ENCODE measurements around the gene RAB3GAP2. TPM values are rescaled to one million over a fixed set of nuclear protein-coding genes. Genes with fewer than 3 reads are reported as not detected.
A peak's percentile ranks its signal among the peaks of the same experiment; 100 is the strongest.

RAB3GAP2 gene
- total RNA-seq, 4 donors from 2014 or later: 37.0 to 53.1 (median 42.9) TPM

DNA sequence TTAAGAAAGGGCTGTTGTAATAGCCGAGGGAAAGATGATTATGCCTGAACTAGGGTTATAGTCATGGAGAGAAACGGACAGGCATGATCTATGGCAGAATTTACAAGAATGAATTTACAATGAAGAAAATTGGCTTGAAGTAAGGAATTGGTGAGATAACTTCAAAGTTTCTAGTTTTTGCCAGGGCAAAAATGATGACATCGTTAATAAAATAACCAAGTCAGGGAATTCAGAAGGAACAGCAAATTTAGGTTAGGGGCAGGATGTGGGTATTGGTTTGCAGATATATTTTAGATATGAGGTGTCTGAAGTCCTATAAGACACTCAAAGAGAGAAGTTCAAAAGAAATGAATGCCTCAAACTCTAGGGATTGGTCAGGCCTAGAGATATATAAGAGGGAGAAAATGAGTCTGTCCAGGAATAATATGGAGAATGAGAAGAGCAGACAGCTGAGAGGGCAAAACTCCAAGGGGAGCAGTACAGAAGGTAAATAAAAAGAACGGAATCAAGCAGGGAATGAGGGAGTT lies 115.6 kb downstream of the RAB3GAP2 start:
- WGBS, 2 donors: 95% methylated on average over 4 of the region's 4 CpGs
- Histone ChIP-seq H3K27me3 (no peaks in the 10 kb centered on the region), H3K9me3 (no peaks in the 10 kb centered on the region), H3K4me1 (no peaks in the 10 kb centered on the region), H3K36me3 (peaks cover 20 to 26% of the 10 kb centered on the region in 2 donors), H3K4me3 (replicated peaks in 1 of 3) (no peak overlapping the region), H3K27ac (no peak overlapping the region)
- intact Hi-C loops (cut with DNase I): no loop called here
- no peak for DNase-seq
- TF ChIP-seq POLR2A (IDR thresholded peaks at IDR 0.05): no peak
- TF ChIP-seq, protein P1, sequence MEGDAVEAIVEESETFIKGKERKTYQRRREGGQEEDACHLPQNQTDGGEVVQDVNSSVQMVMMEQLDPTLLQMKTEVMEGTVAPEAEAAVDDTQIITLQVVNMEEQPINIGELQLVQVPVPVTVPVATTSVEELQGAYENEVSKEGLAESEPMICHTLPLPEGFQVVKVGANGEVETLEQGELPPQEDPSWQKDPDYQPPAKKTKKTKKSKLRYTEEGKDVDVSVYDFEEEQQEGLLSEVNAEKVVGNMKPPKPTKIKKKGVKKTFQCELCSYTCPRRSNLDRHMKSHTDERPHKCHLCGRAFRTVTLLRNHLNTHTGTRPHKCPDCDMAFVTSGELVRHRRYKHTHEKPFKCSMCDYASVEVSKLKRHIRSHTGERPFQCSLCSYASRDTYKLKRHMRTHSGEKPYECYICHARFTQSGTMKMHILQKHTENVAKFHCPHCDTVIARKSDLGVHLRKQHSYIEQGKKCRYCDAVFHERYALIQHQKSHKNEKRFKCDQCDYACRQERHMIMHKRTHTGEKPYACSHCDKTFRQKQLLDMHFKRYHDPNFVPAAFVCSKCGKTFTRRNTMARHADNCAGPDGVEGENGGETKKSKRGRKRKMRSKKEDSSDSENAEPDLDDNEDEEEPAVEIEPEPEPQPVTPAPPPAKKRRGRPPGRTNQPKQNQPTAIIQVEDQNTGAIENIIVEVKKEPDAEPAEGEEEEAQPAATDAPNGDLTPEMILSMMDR (IDR thresholded peaks at IDR 0.05): no peak

DNA sequence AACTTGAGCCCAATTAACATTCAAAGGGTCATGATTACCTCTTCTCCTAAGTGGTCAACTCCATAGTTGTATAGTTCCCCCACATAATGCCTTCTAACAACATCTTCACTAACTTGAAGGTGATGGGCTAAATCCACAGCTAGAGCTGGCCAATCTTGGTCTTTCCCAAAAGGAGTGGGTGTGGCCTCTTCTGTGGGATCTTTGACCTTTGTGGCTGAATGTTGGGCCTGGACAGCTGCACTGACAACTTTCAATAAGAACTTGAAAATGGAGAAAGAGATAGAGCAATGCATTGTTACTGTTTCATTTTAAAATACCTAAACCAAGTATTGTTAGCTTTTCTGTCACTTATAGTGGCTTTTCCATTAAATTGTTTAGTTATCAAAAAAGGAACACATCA lies 119.1 kb downstream of the RAB3GAP2 start:
- no peaks in the 10 kb centered on the region for H3K9me3 ChIP-seq
- no peak overlapping the region for H3K27ac ChIP-seq
- intact Hi-C loops (cut with DNase I): no loop called here
- no peak overlapping the region for H3K4me3 ChIP-seq (replicated peaks in 1 of 3)
- no peaks in the 10 kb centered on the region for H3K4me1 ChIP-seq
- no peak for TF ChIP-seq POLR2A (IDR thresholded peaks at IDR 0.05)
- TF ChIP-seq, protein P1 (IDR thresholded peaks at IDR 0.05): no peak
- peaks cover 20 to 26% of the 10 kb centered on the region in 2 donors for H3K36me3 ChIP-seq
- DNase-seq: no peak
- no peaks in the 10 kb centered on the region for H3K27me3 ChIP-seq

DNA sequence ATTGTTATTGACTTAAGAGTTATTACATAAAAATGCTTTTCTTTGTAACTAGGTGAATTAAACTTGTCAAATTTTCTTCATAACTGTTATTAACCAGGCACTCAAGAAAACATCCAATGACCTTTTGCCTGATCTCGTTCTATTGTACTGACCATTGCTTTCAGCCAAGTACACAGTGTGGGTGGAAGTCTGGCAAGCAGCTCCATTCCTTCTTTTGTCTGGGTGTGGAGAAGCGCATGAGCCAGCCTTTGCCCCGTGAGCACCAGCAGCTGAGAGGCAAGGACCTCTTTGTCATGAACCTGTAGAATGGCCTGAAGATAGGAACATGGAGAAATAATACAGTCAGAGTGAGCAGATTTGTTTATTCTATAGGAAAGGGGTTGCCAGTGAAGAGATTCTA lies 120.8 kb downstream of the RAB3GAP2 start:
- Histone ChIP-seq H3K4me1 (no peaks in the 10 kb centered on the region), H3K9me3 (no peaks in the 10 kb centered on the region), H3K4me3 (replicated peaks in 1 of 3) (no peak overlapping the region), H3K27me3 (no peaks in the 10 kb centered on the region), H3K27ac (no peak overlapping the region), H3K36me3 (peaks cover 8 to 15% of the 10 kb centered on the region in 2 donors)
- intact Hi-C loops (cut with DNase I): no loop called here
- TF ChIP-seq, protein P1 (IDR thresholded peaks at IDR 0.05): no peak
- no peak for TF ChIP-seq POLR2A (IDR thresholded peaks at IDR 0.05)
- peak; percentile 23 to 31 for DNase-seq
- WGBS, 2 donors: 40 to 45% methylated on average over 3 of the region's 3 CpGs

DNA sequence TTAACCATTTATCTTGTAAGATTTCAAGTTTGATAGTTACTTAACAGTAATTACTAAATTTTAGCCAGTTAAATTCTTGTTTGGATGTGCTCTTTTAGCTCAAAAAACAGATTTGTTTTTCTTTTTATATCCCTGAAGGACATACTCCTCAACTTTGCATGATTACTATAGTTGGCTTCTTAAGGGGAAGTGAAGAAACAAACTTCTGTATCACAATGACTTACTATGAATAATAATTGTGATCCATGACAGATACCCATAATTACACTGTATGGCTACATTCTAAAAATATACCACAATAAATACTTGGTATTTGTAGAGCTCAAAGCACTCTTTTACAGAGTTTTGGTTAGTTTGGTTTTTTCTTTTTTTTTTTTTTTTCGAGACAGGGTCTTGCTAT lies 122.5 kb downstream of the RAB3GAP2 start:
- WGBS, 2 donors: 87 to 98% methylated on average over 1 of the region's 1 CpG
- intact Hi-C loops (cut with DNase I): no loop called here
- H3K4me3 ChIP-seq (replicated peaks in 1 of 3): no peak overlapping the region
- H3K27me3 ChIP-seq: no peaks in the 10 kb centered on the region
- no peaks in the 10 kb centered on the region for H3K4me1 ChIP-seq
- TF ChIP-seq POLR2A (IDR thresholded peaks at IDR 0.05): no peak
- TF ChIP-seq, protein P1 (IDR thresholded peaks at IDR 0.05): no peak
- H3K9me3 ChIP-seq: no peaks in the 10 kb centered on the region
- H3K36me3 ChIP-seq: peaks cover 6 to 20% of the 10 kb centered on the region in 2 donors
- no peak for DNase-seq
- H3K27ac ChIP-seq: no peak overlapping the region

DNA sequence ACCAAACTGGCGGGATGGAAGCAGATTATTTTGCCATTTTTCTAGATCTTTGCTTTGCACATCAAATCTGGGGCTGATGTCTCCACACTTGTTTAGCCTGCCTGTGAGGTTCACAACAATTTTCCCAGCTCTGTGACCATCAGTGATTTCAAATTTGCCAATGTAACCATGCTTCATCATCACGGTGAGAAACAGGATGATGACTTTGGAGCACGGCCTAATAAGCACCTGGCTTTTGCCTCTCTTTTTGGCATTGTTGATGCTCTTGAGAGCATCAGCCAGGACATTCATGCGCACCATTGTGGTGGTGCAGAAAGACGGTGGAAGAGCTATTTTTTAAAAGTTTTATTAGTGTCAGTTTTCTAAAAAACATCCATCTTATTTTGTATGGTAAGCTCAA lies 128.2 kb downstream of the RAB3GAP2 start:
- Histone ChIP-seq H3K9me3 (no peaks in the 10 kb centered on the region), H3K27ac (no peak overlapping the region), H3K4me1 (no peaks in the 10 kb centered on the region), H3K4me3 (replicated peaks in 1 of 3) (no peak overlapping the region), H3K36me3 (peaks cover under 1 to 15% of the 10 kb centered on the region in 2 donors), H3K27me3 (no peaks in the 10 kb centered on the region)
- 90 to 91% methylated on average over 5 of the region's 5 CpGs for WGBS, 2 donors
- TF ChIP-seq POLR2A (IDR thresholded peaks at IDR 0.05): no peak
- TF ChIP-seq, protein P1 (IDR thresholded peaks at IDR 0.05): no peak
- DNase-seq: no peak
- intact Hi-C loops (cut with DNase I): no loop called here

Measured in thyroid gland (tissue), 4 donors.